Islet precursor cell (in vitro differentiated cells): ENCODE data around the gene ARFGAP3.

Experiments used
- DNase-seq: peaks from one replicate; pipeline ENCODE4 v3.0.0-alpha.2; 2018

The ARFGAP3 gene

GRCh38 chr22:42816336-42816735 is 40.7 kb downstream of the ARFGAP3 start:
- no peak for DNase-seq

DNA sequence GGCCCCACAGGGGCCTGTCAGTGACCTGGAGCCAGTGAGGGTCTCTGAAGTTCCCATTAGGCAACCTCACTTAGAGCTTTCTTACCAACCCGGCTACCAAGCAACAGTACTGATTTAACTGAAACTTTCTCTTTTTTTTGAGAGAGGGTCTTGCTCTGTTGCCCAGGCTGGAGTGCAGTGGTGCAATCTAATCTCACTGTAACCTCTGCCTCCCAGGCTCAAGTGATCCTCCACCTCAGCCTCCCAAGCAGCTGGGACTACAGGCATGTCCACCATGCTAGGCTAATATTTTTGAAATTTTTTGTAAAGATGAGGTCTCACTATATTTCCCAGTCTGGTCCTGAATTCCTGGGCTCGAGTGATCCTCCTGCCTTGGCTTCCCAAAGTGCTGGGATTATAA is 42.5 kb downstream of the ARFGAP3 start:
- DNase-seq: no peak

DNA sequence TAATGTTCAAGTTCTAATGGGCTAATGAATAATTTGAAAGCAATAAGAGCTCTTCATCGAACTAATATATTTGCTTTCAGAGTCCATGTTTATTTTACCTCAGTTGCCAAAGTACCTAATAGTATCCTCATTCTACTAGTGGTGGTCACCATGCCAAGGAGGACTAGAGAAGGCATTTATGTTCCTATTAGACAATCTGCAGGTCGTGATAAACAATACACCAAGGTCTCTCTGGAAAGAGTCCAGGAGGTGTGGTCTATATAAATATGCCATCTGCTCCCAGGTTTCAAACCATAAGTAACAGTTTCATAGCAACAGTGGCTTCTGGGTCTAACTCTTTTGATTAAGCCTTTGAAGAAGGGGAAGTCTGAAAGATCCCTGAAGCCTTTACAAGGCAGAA is 42.9 kb downstream of the ARFGAP3 start:
- DNase-seq: no peak

GRCh38 chr22:42813501-42813900 is 43.6 kb downstream of the ARFGAP3 start:
- DNase-seq: no peak

GRCh38 chr22:42811459-42811858 is 45.6 kb downstream of the ARFGAP3 start:
- no peak for DNase-seq

DNA sequence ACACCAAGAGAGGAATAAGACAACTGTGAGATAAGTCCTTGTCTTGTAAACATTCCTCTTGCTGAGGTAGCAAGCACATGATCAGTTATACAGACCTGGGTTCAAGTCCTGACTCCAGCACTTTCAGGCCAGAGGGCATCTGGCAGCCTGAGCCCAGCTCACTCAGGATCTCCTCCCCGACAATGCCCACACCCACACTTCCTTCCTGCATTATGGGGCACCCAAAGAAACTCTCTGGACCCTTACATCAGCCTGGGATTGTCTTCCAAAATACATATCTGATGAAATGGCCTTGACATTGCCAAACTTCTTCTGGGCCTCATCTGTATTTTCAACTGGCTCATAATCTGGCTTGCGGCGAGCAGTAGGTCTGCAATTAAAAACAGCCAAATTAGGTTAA is 48.6 kb downstream of the ARFGAP3 start:
- DNase-seq: no peak

GRCh38 chr22:42807185-42807584 is 49.9 kb downstream of the ARFGAP3 start:
- no peak for DNase-seq

DNA sequence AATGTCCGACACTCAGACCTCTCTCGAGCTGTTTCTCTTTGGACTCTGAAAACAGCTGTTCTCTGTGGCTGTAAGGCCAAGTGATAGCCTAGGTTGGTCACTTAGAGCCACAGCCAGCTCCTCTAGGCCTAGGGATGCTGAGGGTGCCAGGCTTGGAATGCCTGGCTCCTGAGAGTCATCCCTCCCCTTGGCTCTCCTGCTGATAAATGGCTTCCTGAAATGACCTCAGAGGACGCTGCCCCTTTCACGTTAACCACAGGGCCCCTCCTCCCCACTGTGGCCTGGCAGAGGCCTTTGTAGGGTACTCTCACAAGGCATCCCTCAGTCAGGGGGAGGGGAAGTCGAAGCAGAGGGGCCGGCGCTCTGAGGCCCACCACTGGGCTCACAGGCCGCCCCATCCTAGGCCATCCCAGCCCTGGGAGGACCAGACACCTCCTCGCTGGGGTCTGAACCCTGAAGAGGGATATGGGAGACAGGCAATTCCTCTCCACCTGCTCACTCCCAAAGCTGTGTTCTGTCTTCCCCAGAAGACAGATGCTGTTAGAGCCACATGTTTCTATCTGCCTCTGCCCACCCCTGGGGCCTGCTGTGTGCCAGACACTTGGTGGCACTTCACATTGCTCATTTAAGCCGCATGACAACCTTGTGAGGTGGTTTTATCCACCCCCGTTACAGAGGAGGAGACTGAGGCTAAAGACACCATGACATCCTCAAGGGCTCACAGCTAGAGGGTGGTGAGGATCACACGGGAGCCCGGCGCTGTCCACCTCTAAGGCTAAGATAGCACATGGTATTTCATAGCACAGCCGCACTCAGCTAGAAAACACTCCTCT is 50.9 kb downstream of the ARFGAP3 start:
- no peak for DNase-seq

- DNase-seq: no peak
Observed at GRCh38 chr22:42805016-42805997, 51.8 kb downstream of the ARFGAP3 start.

GRCh38 chr22:42803389-42803788 is 53.7 kb downstream of the ARFGAP3 start:
- no peak for DNase-seq

DNA sequence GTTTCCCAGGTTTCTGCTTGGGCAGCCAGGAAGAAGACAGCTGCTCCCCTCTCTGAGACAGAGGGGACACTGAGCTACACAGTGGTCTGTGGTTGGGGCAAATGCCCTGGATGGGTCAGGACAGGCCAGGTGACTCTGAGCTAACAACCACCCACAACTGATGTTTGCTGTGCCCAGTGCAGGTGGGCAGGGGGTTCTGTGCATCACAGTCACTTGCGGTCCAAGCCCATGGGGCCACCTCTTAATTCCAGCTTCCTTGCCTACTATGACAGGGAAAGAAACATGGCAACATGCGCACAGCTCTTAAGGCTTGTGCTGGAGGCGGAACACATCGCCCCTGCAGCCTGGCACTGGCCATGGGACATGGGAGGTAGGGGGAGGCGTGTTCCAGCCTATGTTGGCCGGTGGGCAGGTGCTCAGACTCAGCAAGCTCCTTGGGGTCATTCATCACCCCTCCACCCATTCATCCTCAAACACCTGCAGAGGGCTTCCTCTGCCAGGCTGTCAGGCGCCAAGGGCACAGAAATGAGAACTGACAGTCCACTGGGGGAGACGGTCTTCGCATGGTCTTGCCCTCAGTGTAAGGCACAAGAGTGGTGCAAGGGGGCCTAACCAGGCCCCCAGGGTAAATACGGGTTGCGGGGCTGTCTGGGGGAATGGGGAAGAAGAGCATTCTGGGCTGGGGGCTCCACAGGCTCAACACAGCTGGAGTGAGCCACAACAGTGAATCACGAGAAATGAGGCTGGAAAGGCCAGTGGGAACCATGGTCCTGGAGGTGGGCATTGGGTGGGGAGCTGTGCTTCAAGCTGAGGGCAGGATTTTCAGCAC is 55.6 kb downstream of the ARFGAP3 start:
- no peak for DNase-seq

- DNase-seq: no peak
Observed at GRCh38 chr22:42800451-42801251, 56.4 kb downstream of the ARFGAP3 start.

DNA sequence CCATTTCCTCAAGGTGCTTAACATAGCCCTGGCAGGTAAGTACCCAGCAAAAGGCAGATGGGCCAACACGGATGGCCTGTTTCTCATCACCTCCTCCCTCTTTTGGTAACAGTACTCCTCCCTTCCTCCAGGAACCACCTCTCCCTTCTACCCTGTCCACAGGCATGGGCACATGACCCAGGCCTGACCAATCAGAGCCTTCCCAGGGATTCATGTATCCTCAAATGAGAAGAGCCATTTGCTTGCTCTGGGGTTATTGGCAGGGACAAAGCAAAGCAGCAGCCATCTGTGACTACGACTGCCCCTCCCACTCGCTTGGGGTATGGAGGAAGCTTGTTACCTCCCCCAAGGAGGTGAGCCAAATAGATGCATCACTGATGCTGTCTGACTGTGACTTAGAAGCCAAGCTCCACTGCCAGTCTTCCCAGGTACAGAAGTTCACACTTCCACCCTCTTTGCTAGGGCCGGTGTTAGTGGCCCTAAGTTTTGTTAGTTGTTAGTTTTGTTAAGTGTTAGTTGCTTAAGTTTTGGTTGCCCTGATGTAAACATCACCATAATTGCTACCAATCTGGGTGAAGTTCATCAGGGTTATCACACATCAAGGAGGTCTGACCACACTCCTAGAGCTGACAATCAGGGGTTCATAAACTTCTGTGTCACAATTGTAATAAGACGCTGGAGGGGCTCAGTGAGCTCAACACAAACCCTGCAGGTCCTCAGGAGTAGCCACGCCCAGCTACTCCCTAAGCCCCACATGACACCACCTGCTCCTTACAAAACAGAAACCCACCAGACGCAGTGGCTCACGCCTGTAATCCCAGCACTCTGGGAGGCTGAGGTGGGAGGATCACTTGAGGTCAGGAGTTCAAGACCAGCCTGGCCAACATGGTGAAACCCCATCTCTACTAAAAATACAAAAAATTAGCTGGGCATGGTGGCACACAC is 57.3 kb downstream of the ARFGAP3 start:
- DNase-seq: no peak

GRCh38 chr22:42799061-42799460 is 58.0 kb downstream of the ARFGAP3 start:
- DNase-seq: no peak

- no peak for DNase-seq
Observed at GRCh38 chr22:42797011-42797410, 60.1 kb downstream of the ARFGAP3 start.

DNA sequence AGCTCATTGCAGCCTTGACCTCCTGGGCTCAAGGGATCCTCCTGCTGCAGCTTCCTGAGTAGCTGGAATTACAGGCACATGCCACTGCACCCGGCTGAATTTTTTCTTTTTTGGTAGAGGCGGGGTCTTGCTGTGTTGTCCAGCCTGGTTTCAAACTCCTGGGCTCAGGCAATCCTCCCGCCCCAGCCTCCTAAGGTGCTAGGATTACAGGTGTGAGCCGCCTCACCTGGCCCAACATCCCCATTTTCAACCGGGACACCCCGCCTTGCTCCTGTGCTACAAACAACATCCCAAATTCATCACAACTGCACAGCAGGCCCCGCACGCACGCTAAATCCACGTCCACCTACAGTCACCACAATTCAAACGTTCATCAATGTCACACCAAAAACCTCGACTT is 61.0 kb downstream of the ARFGAP3 start:
- no peak for DNase-seq

- peak; percentile 56 for DNase-seq
Observed at GRCh38 chr22:42794551-42795510, 62.2 kb downstream of the ARFGAP3 start.

- DNase-seq: peak; percentile 51
Observed at GRCh38 chr22:42793848-42794405, 63.1 kb downstream of the ARFGAP3 start.
